NCI-H128 (cell line): ENCODE measurements around the gene TPRA1.
A peak's percentile ranks its signal among the peaks of the same experiment; 100 is the strongest.
"Not testable (repeated sequence)": the region's sequence is repeated elsewhere in the genome, so short reads cannot be mapped to it uniquely, and the experiment has no call there.

Experiments
- DNase-seq: peaks from one replicate; lab custom pipeline; 2025; ENCODE audit not compliant: unreplicated experiment; lab: John Stamatoyannopoulos, UW

TPRA1 gene

GRCh38 chr3:127539366-127540060, 51.0 kb downstream of the TPRA1 start:
- DNase-seq, result no peak

- DNase-seq, result no peak
These were observed 52.0 kb downstream of the TPRA1 start for GRCh38 chr3:127538569-127538968.

GRCh38 chr3:127536830-127537812, 53.4 kb downstream of the TPRA1 start:
- DNase-seq, result peak; percentile 47

GRCh38 chr3:127535901-127536829, 54.4 kb downstream of the TPRA1 start:
- peak; percentile 56 for DNase-seq

GRCh38 chr3:127535106-127535785, 55.3 kb downstream of the TPRA1 start:
- no peak for DNase-seq

- no peak for DNase-seq
These were observed 56.0 kb downstream of the TPRA1 start for GRCh38 chr3:127534564-127534963.

- DNase-seq, result no peak
These were observed 56.4 kb downstream of the TPRA1 start for GRCh38 chr3:127534161-127534451.

- no peak for DNase-seq
These were observed 57.9 kb downstream of the TPRA1 start for GRCh38 chr3:127532561-127533203.

GRCh38 chr3:127531821-127532220, 58.7 kb downstream of the TPRA1 start:
- DNase-seq, result no peak

- DNase-seq, result not testable (repeated sequence)
These were observed 59.7 kb downstream of the TPRA1 start for GRCh38 chr3:127530863-127531262.

GRCh38 chr3:127529346-127530188, 61.0 kb downstream of the TPRA1 start:
- DNase-seq, result no peak

- DNase-seq, result no peak
These were observed 65.2 kb downstream of the TPRA1 start for GRCh38 chr3:127525373-127525772.

GRCh38 chr3:127524296-127524896, 66.1 kb downstream of the TPRA1 start:
- peak; percentile 96 for DNase-seq
